Activated CD8-positive, alpha-beta memory T cell treated with anti-CD3 and anti-CD28 coated beads for 36 hours (primary cell): ENCODE measurements around the gene PLXNA2. TPM values are rescaled to one million over a fixed set of nuclear protein-coding genes. Genes with fewer than 3 reads are reported as not detected.

Experiments
- CTCF ChIA-PET: fragments of 350-600 bp; sonication (Branson Sonifier 250); formaldehyde crosslinking; loops from one replicate; lab custom pipeline; 2021; ENCODE audit warnings: antibody characterized with exemption; lab: Charles Lee
- POLR2A ChIA-PET: fragments of 350-600 bp; sonication (Branson Sonifier 250); formaldehyde crosslinking; loops from one replicate; lab custom pipeline; 2021; ENCODE audit warnings: antibody characterized with exemption; lab: Charles Lee
- total RNA-seq, 2 experiments: library from RNA; stranded (reverse); gene quantifications; one replicate each; pipeline ENCODE4 v1.2.3, GENCODE V29; 2021

The PLXNA2 gene
- total RNA-seq, 2 experiments from 2014 or later = 0.34 to 0.36 TPM

DNA sequence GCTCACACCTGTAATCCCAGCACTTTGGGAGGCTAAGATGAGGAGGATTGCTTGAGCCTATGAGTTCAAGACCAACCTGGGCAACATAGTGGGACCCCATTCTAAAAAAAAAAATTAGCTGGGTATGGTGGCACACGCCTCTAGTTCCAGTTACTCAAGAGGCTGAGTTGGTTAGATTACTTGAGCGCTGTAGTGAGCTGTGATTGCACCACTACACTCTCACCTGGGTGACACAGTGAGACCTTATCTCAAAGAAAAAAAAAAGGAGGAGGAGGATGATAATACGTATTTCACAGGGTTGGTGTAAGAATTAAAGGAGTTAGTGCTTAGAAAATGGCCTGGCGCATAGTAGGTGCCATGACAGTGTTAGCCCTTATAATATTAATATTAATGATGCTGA, 144.1 kb downstream of the PLXNA2 start:
- POLR2A ChIA-PET = no interaction called here
- CTCF ChIA-PET = no interaction called here

DNA sequence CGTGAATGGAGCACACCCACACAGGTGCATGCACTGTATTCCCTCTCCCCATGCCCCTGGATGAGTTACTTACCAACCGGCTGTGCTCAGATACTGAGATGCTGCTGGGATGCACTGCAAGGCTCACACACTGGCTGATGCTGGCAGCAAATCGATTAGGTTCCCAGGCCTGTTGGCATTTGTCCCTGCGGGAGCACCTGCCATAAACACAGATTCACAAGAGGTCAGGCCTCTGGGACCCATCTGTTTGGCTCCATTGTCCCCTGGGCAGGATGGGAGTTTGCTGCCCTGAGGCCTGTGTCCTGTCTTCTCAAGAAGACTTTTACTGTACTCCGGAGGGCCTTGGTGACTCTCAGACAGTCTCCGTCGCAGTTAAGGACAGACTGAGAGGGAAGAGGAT, 145.4 kb downstream of the PLXNA2 start:
- CTCF ChIA-PET = no interaction called here
- POLR2A ChIA-PET = no interaction called here

DNA sequence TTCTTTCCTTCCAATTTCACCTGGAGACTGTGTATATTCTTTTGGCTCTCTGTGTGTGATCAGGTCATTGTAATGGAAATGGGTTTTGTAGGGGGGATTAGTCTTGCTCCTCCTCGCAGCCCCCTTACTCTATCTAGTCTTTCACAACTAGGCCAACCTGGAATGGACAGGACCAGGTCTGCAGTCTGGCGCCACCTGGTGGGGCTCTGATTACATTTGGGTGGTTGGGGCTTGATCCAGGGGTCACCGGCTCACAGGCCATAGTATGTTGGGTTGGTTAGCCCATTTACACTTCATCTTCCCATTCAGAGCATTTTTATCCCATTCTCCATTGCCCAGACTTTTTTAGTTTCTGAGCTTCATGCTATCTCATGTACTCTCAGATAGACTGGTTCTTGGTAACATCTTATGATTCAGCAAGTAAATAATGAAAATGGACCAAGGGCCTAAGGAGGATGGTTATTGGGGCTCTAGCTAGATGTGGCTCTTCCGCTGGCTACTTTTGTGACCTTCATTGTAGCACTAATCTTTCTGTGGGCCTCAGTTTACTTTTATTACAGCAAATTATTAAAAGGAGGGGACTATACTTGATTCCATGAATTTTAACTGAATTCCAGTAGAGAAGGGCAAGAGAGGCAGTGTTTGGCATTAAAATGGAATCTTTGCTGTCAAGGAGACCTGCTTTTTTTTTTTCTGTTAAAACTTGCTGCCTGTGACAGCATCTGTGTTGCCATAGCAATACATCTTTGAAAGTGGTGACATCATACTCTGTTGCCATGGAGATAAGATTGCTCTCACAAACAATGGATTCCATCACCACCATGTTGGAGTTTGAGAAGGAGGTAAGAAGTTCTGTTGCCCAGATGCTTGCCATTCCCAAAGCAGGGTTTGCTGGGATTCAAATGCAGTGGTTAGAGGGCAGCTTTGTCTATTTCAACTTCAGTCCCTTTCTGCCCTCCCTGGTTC, 150.1 kb downstream of the PLXNA2 start:
- ChIA-PET CTCF (interaction anchor here (0.5 to 1.8 kb wide), 6 partner anchors 11 to 297 kb away, joined by 3 to 6 read pairs (median 4); partner anchors contain the start of gene PLXNA2), POLR2A (interaction anchor here (0.6 kb wide), 1 partner anchor 216 kb away, joined by 3 read pairs; no protein-coding TSS in a partner anchor)

DNA sequence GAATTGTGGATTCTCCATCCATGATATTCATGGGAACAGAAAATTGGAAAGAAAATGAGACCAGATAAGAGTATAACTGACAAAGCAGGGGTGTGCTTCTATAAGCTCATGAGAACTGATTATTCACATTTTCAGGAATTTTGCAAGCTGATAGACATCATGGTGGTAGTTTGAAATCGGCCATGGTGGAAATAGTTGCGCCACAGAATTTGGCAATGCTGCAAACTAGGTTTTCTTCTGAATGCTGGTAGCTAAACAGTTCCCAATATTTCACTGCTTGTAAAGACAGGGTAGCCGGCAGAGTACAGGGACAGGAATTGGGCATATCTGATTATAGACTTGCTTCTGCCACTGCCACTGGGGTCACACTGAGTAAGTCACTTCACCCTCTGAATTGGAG, 151.1 kb downstream of the PLXNA2 start:
- POLR2A ChIA-PET = no interaction called here
- CTCF ChIA-PET = interaction anchor here (1.5 to 1.8 kb wide), 2 partner anchors 22 to 77 kb away, joined by 5 to 6 read pairs; no protein-coding TSS in a partner anchor

DNA sequence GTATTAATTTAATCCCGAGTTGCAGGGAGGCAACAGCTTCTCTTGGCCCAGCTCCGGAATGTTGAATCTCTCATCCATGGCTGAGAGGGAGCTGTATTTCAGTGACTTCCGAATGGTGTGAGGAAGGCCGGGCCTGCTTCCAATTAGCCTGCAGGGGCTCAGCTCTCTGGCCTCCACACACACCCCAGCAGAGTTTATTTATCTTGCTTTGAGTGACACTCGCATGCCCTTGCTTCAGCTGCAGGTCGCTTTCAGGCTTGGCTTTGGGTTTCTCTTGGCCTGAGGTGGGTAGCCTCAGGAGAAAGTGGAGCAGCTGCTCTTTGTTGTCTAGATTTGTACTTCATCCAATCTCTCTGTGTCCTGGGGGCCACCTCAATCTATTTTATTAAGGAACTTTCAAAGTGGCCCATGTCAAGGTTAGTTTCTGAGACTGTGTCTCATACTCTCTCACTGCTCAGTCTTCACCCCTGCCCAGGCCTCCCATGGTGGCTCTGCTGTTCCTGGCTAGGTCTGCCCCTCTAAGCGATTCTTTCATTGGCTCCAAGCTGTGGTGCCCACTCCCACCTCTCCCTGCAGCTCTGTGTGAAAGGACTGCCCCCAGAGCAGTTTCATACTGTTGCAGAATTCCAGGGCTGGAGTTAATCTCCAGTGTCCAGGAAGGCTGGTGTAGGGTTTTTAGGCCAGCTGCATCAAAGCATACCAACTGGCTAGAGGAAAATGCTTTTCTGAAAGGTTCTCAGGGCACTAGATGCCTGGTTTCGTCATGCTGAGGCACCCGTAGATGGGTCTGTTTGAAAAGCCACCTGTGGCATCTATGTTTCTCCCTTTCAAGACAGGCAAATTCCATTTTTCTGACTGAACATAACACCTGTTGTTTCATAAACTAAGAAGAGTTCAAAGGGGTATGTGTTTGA, 153.5 kb downstream of the PLXNA2 start:
- POLR2A ChIA-PET = no interaction called here
- CTCF ChIA-PET = interaction anchor here (2.9 kb wide), 1 partner anchor 69 kb away, joined by 9 read pairs; no protein-coding TSS in a partner anchor

DNA sequence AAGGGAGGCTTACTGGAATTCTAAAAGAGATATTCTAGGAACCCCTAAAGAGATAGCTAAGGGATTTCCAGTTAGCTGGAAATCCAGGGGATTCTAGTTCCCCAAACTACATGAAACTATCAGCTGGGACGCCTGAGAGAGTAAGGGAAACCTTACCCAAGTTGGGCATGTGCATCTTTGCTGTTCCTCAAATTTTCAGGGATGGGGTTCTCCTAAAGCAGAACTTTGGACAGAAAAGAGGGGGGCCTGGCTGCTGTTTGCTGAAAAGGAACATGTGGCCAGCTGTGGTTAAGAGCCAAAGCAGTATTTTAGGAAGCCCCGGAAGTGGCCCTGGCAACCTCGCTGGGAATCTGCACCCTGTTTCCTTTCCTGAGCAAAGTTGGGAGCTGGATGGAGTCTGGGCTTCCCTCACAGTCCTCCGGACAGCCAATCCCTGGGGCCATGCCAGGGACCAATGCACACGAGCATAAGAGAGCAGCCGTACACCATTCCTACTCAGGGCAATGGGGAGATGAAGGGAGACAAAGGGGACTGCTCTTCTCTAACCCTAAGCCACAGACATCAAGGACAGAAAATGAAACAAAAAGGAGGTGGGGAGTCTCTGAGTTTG, 154.3 kb downstream of the PLXNA2 start:
- ChIA-PET POLR2A (no interaction called here), CTCF (interaction anchor here (2.9 kb wide), 1 partner anchor 68 kb away, joined by 9 read pairs; no protein-coding TSS in a partner anchor)

DNA sequence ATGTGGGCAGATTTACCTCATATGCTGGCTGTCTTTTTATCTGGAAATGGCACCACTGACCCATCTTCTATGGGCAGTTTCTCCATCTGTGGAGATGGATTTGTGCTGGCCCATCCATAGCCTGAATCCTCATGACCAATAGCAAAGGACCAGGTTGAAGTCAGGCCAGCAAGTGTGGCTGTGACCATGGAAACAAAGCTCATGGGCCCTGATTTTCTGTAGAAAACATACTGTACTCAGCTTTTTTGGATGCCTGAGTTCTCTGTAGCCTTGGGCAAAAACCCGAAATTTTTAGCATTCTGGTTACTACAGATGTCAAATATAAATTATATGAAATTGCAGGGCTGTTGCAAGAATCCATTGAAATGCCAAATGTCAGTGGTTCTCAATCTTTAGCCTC, 155.0 kb downstream of the PLXNA2 start:
- ChIA-PET POLR2A (no interaction called here), CTCF (no interaction called here)

DNA sequence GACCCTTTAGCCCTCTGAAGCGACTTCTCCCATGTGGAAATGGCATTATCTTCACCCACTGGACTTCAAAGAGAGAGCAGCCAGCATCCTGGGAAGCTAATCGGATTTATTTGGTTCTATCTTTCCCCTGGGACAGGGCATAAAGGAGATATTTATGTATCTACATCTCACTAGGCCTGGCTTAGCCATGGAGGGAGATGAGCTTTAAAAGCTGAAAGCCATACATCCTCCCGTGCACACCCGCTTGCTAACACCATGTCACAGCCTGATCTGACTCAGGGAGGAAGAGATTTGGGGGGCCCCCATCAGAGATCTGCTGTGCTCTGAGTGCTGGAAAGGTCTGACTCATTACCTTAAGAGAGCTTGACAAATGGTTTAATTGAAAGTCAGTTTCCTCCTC, 155.9 kb downstream of the PLXNA2 start:
- ChIA-PET POLR2A (no interaction called here), CTCF (interaction anchor here (0.8 kb wide), 1 partner anchor 66 kb away, joined by 4 read pairs; no protein-coding TSS in a partner anchor)

DNA sequence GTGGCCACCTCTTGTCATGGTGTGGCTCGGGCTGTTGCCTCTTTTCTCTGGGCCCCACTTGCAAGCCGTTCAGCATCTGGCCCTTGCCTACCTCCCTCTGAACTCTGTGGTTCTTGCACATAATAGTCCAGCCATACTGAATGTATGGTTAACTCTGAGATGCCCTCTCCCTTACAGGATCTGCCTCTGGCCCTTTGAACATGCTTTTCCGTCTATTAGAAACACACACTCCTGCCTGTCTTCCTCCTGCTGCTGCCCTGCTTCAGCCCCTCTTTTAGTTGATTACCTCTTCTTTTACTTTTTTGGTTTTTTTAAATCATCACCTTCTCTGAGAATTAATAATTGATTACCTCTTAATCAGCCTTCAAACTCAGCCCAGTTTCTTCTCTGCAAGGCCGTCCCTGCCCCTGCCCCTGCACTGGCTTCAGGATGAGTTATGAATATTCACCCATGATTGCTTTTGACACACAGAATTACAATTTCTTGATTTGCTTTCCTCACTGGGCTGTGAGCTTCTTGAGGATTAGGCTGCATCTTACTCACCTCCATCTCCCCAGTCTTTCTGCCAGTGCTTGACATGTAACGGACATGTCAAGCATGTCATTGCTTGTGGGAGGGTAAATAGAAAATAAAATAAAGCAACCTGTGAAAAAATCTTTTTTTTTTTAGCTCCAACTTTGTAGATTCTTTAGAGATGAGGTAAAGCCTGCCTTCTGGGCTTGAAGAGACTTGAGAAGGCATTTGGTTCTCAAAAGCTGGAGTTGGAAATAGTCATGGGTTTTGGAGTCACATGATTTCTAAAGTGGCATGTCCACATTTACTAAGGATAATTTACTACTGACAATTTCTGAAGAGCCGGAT, 158.3 kb downstream of the PLXNA2 start:
- POLR2A ChIA-PET = interaction anchor here (0.9 kb wide), 1 partner anchor 64 kb away, joined by 5 read pairs; no protein-coding TSS in a partner anchor
- CTCF ChIA-PET = no interaction called here

DNA sequence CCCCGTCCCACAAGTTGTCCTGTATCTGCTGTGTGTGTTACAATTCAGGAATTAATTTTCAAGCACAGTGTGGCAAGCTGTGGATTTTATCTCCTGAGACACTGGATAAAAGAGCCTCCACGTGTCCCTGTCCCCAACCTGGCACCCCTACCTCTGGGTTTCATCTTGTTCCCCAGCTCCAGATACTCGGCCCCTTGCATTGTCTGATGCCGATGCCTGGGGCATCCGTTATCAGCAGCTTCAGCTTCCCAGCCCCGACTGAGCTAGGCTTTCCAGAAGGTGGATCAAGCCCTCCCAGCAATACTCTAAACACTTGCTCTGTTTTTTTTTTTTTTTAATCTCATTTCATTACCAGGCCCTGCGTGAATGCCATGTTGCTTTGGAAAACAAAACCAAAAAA, 159.4 kb downstream of the PLXNA2 start:
- CTCF ChIA-PET = no interaction called here
- POLR2A ChIA-PET = no interaction called here

DNA sequence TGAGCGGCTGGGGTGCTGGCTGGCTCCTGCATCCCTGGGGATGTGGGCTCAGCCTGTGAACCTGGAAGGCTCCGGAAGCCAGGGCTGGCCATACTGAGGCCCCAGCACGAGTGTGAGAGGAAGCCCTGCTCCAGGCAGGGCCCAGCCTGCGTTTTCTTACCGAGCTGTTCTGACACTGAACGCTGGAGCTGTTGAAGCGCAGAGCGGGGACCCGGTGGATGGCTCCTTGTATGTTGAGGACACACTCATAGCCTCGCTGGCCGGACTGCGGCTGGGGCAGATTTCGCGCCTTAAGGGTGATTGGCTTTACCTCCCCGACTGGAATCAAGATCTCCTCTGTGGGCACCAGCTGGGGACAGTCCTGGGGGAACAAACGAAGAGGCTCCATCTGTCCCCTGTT, 160.0 kb downstream of the PLXNA2 start:
- CTCF ChIA-PET = no interaction called here
- POLR2A ChIA-PET = no interaction called here

DNA sequence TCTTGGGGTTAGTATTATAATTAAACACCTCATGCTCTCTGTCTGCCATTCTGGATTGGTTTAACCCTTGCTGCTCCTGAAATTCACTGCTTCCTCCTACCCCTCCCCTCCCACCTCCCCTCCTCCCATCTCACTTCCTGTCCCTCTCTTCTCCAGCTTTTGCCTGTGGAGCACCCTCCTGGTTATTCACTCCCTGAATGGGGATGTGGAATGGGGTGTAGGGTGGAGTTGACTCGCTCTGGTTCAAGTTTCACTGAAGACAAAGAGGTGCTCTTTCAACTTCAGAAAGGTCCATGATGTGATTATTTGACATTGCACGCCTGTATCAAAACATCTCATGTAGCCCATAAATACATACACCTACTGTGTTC, 160.5 kb downstream of the PLXNA2 start:
- POLR2A ChIA-PET = no interaction called here
- CTCF ChIA-PET = interaction anchor here (1.0 kb wide), 1 partner anchor 10 kb away, joined by 3 read pairs; no protein-coding TSS in a partner anchor

DNA sequence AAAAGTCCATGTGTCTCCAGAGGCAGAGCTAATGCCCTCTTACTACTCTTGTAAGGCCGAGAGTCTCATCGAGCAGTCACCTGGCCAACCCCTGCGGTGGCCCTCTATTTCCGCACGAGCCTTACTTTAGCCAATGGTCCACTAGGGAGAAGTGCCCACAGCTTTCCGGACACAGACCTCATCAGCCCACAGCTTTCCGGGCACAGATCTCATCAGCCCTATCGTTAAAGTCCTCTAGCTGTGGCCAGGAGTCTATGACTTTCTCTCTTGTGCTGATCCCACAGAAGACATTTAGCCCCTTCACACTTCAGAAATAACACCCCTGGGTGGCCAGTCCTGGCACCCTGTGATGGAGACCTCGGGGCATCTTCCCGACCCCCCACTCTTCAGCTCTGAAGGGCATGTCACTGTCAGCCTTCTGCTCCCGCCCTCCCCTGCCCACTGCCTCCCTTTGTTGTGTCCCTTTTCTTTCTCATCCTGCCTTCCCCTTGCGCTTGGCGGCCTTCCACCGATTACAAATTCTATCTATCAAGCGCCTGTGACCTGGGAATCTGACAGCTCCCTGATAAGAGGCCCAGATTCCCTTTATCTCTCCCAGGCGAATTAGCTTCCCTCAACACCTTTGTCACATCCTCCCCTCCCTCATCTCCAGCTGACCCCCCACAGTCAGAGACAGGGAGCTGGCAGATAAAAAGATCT, 161.0 kb downstream of the PLXNA2 start:
- CTCF ChIA-PET = interaction anchor here (1.0 kb wide), 1 partner anchor 11 kb away, joined by 3 read pairs; no protein-coding TSS in a partner anchor
- POLR2A ChIA-PET = no interaction called here

DNA sequence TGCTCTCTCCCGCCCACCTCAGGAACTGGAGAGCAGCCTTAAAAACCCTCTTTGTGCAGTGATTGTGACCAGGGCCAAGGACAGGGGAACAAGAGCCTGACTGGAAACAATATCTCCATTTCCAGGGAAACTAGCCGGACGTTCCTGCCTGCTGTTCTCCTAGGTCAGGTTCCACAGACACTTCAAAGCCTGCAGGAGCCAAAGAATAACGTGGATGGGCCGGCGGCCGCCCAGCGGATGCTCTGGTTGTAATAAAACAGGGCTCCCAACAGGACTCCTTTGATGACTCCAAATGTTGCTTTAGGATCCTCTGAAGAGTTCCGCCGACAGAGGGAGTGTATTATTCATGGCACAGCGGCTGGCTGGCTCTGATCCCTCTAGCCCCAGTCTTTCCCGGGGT, 162.2 kb downstream of the PLXNA2 start:
- POLR2A ChIA-PET = no interaction called here

DNA sequence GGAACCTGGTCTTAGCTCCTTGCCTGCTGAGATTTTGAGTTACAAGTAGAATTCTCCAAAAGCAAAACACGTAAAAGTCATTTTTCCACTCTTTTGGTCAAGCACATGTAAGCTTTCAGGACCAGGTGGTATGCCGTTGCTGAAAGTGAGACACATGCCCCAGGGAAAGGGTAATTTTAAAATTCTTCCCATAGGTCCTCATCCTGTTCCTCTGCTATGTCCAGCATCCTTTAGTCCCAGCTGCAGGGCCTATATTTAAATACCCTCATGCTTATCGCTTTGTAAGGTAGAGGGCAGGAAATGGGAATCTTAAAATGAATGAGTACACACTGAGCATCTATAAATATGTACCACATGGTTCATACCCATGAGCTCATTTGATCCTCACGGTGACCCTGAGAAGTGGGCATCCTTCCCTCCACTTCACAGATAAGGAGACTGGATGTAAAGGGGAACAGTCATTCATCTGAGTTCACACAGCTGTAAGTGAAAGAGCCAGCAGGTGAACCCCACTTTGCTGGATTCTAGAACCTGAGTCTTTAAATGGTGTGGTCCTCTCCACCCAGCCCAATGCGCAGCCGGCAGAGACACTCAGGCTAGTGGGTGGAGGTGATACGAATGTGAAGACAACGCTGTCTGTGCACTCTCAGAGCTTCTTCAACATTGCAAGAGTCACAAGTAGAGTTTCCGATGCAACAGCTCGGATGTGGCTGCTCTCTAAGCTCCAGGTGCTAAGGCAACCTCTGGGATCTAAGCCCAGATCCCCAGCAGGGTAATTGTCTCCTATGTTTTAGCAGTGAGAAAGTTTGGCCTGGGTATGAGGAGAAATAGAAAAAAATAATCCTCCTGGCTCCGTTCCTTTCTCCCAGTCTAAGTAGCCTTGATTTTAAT, 163.5 kb downstream of the PLXNA2 start:
- POLR2A ChIA-PET = no interaction called here
- CTCF ChIA-PET = no interaction called here

More for the DNA sequence above, 162.2 kb downstream of the PLXNA2 start:
- CTCF ChIA-PET = no interaction called here

DNA sequence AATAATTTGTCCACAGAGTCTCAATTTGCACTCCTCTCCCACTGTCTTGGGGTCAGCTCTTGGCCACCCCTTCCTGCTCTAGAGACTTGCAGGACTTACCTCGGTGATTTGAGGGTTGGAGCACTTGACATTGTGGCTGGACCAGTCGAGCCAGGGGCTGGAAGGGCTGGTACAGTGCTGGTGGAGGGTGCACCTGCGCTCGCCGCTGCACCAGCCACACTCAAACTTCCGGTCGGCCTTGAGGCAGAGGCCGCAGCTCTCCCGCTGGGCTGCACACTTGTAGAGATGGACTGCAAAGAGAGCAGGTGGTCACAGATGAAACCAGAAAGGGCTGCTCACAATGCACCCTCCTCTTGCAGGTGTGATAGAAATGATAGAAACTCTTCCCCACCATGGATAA, 165.0 kb downstream of the PLXNA2 start:
- POLR2A ChIA-PET = no interaction called here
- CTCF ChIA-PET = no interaction called here

DNA sequence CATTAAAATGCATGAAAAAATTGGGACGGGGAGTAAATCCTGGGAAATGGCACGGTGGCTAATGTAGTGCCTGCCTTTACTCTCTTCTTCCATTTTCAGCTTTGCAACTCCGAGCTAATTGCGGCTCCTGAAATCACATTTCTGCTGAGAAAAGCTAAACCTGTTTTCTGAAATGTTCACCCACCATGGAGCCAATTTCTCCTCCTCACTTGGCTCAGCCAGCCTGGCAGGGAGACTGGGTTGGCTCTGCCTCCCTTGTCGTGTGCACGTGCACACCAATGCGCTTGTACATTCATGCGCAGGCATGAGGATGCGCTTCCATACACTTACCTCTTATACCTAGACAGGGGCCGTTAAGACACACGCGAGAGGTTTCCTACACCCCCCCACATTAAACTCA, 165.4 kb downstream of the PLXNA2 start:
- POLR2A ChIA-PET = no interaction called here
- CTCF ChIA-PET = no interaction called here
